Measurements from ENCODE around the gene LRATD1. TPM values are rescaled to one million over a fixed set of nuclear protein-coding genes. Genes with fewer than 3 reads are reported as not detected.

Gene LRATD1
- total RNA-seq, 2 experiments from 2014 or later: not detected

DNA sequence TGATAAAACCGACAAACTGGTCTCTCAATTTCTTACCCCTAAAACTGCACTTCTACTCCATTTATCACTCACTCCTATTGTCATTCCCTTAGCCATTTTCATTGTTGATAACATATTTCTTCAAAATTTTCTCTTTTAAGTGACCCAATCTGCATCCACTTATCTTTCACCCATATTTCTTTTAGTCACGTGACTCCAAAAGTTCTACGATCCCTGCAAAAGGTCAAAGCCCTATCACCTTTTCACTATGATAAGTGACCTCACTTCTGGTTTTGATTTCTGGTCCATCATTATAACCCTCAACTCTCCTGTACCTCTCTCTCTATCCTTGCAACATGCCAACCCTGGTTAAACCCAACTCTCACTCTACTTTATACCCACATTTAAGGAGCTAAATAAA is 49.1 kb downstream of the LRATD1 start:
- DNase-seq (no peak), ATAC-seq (no peak)
- intact Hi-C loops (cut with micrococcal nuclease): no loop called here
- TF ChIP-seq, protein P1, sequence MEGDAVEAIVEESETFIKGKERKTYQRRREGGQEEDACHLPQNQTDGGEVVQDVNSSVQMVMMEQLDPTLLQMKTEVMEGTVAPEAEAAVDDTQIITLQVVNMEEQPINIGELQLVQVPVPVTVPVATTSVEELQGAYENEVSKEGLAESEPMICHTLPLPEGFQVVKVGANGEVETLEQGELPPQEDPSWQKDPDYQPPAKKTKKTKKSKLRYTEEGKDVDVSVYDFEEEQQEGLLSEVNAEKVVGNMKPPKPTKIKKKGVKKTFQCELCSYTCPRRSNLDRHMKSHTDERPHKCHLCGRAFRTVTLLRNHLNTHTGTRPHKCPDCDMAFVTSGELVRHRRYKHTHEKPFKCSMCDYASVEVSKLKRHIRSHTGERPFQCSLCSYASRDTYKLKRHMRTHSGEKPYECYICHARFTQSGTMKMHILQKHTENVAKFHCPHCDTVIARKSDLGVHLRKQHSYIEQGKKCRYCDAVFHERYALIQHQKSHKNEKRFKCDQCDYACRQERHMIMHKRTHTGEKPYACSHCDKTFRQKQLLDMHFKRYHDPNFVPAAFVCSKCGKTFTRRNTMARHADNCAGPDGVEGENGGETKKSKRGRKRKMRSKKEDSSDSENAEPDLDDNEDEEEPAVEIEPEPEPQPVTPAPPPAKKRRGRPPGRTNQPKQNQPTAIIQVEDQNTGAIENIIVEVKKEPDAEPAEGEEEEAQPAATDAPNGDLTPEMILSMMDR (IDR thresholded peaks at IDR 0.05): no peak
- POLR2A ChIA-PET: no interaction called here
- H3K36me3 Mint-ChIP-seq (ENCODE audit: low read depth): no peaks in the 10 kb centered on the region
- H3K4me3 Mint-ChIP-seq: no peak overlapping the region
- H3K27ac Mint-ChIP-seq: no peak overlapping the region
- H3K4me1 Mint-ChIP-seq (ENCODE audit: low read depth): no peaks in the 10 kb centered on the region
- no peaks in the 10 kb centered on the region for H3K27me3 Mint-ChIP-seq
- CTCF ChIA-PET: no interaction called here
- H3K9me3 Mint-ChIP-seq: peaks cover 1% of the 10 kb centered on the region

Data from activated CD8-positive, alpha-beta T cell treated with anti-CD3 and anti-CD28 coated beads for 36 hours (primary cell).